Endodermal cell (in vitro differentiated cells): ENCODE measurements around the gene ZC3H18. TPM values are rescaled to one million over a fixed set of nuclear protein-coding genes. Genes with fewer than 3 reads are reported as not detected.

Source experiments
- DNase-seq: peaks from one replicate; pipeline ENCODE4 v3.0.0-alpha.2; 2017
- H3K27ac ChIP-seq: 2 replicates; pipeline ENCODE4 v1.5.1; 2013; ENCODE audit warnings: mild to moderate bottlenecking, low read depth, low read length, moderate library complexity
- H3K27me3 ChIP-seq: 2 replicates; pipeline ENCODE4 v1.6.1; 2013; ENCODE audit warnings: mild to moderate bottlenecking, low read length, moderate library complexity; ENCODE audit not compliant: insufficient read depth, control insufficient read depth, poor library complexity, severe bottlenecking
- H3K36me3 ChIP-seq: 2 replicates; pipeline ENCODE4 v1.7.0; 2013; ENCODE audit warnings: mild to moderate bottlenecking, low read length, moderate library complexity; ENCODE audit not compliant: control insufficient read depth, insufficient read depth
- H3K4me1 ChIP-seq: one replicate; pipeline ENCODE4 v1.7.0; 2013; ENCODE audit warnings: low read length; ENCODE audit not compliant: control insufficient read depth, insufficient read depth
- H3K4me3 ChIP-seq: 2 replicates; pipeline ENCODE4 v1.5.1; 2013; ENCODE audit warnings: mild to moderate bottlenecking, low read length, moderate library complexity
- H3K9ac ChIP-seq: 2 replicates; pipeline ENCODE4 v1.6.1; 2013; ENCODE audit warnings: mild to moderate bottlenecking, low read length, moderate library complexity; ENCODE audit not compliant: poor library complexity, severe bottlenecking; ENCODE audit errors: extremely low read depth
- H3K9me3 ChIP-seq: 2 replicates; pipeline ENCODE4 v1.6.1; 2013; ENCODE audit warnings: mild to moderate bottlenecking, low read length, moderate library complexity; ENCODE audit not compliant: control insufficient read depth
- H3K27ac Mint-ChIP-seq: 2 replicates; pipeline ENCODE4 v1.8.0; 2020; ENCODE audit warnings: mixed read lengths
- H3K27me3 Mint-ChIP-seq: 2 replicates; pipeline ENCODE4 v1.8.0; 2021; ENCODE audit warnings: mild to moderate bottlenecking, mixed read lengths; ENCODE audit not compliant: insufficient read depth
- H3K36me3 Mint-ChIP-seq: 2 replicates; pipeline ENCODE4 v1.8.0; 2020; ENCODE audit warnings: low read depth, mixed read lengths
- H3K4me1 Mint-ChIP-seq: 2 replicates; pipeline ENCODE4 v1.8.0; 2020; ENCODE audit warnings: mixed read lengths
- H3K4me3 Mint-ChIP-seq: 2 replicates; pipeline ENCODE4 v1.8.0; 2020; ENCODE audit warnings: mild to moderate bottlenecking, moderate library complexity, mixed read lengths
- H3K9me3 Mint-ChIP-seq: 2 replicates; pipeline ENCODE4 v1.8.0; 2020; ENCODE audit warnings: mild to moderate bottlenecking, mixed read lengths
- WGBS, 2 experiments: methylation state at CpG; one replicate each; pipeline versions ENCODE4 v1.1.5 to v1.1.7; 2013; ENCODE audit warnings: missing lambda C conversion rate in 2 of 2, mixed read lengths in 1 of 2; ENCODE audit not compliant: insufficient coverage in 1 of 2, insufficient read length in 1 of 2; 5-methylcytosine and 5-hydroxymethylcytosine counted together
- total RNA-seq, 2 donors: library from RNA; stranded (reverse); fragmentation: NEBNext Ultra II Directional in 1 of 2; extraction: Animal tissue kit (Norgen Biotek cat#: 25700) in 1 of 2; gene quantifications; 2 replicates in 1 of 2; 3 replicates in 1 of 2; pipeline ENCODE4 v1.2.1, GENCODE V29; 2021
- TF ChIP-seq, protein P1 (sequence below): fragments of 200-600 bp; sonication (generic); conservative IDR thresholded peaks from 2 replicates; pipeline ENCODE4 v1.5.0; 2021; ENCODE audit warnings: antibody characterized with exemption, mild to moderate bottlenecking

ZC3H18 gene
- total RNA-seq, 2 donors from 2014 or later = 75.4 to 76.6 TPM

DNA sequence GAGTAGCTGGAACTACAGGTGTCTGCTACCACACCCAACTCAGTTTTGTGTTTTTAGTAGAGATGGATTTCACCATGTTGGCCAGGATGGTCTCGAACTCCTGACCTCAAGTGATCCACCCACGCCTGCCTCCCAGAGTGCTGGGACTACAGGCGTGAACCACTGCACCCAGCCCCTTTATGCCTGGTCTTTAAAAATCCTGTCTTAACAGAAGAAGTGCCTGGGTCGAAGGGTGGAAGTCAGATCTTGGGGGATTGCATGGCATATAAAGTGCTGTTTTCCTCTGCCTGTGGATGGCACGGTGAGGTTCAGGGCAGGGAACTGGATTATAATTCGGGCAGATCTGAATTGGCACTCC, 30.3 kb downstream of the ZC3H18 start:
- H3K36me3 Mint-ChIP-seq = peaks cover 63% of the 10 kb centered on the region

DNA sequence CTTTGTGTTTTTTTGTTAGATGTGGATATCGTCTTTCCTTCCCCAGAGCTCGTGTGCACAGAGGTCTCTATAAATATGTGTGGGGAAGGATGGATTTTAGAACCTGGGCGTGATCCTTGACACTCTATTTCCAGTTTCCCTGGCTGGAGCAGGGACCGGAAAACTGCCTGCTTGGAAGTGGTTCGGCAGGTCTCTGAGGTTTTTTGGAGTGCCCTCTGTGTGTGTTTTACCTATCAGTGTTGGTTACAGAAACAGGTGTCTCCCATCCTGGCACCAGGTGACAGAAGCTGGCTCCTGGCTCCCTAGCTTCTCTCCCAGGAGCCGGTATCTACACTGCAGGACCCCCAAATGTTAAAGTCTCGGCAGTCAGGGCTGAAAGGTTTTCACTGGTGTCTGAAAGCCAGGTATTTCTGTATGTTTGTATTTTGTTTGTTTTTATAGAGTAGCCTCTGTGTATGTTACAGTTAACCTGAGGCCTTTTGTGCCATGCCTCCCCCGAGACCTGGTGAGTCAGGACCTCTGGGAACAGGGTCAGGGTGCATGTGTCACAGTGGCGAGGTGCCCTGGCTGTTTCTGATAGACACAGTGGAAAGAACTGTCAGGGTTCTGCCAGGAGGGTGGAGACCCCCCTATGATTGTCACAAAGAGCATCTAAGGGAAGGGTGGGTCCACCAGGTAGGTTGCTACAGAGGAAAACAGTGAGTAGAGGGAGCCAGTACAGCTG, 31.3 kb downstream of the ZC3H18 start:
- Mint-ChIP-seq H3K4me3 (no peak overlapping the region), H3K9me3 (no peaks in the 10 kb centered on the region), H3K27ac (peak overlapping the region; percentile 48), H3K4me1 (no peaks in the 10 kb centered on the region), H3K27me3 (no peaks in the 10 kb centered on the region), H3K36me3 (peaks cover 64% of the 10 kb centered on the region)
- Histone ChIP-seq H3K9ac (no peak overlapping the region), H3K4me3 (no peak overlapping the region), H3K9me3 (no peaks in the 10 kb centered on the region), H3K36me3 (peaks cover 80% of the 10 kb centered on the region), H3K4me1 (no peaks in the 10 kb centered on the region), H3K27ac (no peak overlapping the region), H3K27me3 (no peaks in the 10 kb centered on the region)
- WGBS, 2 experiments = 94 to 100% methylated on average over 1 to 9 of the region's 9 CpGs
- DNase-seq = no peak
- TF ChIP-seq, protein P1, sequence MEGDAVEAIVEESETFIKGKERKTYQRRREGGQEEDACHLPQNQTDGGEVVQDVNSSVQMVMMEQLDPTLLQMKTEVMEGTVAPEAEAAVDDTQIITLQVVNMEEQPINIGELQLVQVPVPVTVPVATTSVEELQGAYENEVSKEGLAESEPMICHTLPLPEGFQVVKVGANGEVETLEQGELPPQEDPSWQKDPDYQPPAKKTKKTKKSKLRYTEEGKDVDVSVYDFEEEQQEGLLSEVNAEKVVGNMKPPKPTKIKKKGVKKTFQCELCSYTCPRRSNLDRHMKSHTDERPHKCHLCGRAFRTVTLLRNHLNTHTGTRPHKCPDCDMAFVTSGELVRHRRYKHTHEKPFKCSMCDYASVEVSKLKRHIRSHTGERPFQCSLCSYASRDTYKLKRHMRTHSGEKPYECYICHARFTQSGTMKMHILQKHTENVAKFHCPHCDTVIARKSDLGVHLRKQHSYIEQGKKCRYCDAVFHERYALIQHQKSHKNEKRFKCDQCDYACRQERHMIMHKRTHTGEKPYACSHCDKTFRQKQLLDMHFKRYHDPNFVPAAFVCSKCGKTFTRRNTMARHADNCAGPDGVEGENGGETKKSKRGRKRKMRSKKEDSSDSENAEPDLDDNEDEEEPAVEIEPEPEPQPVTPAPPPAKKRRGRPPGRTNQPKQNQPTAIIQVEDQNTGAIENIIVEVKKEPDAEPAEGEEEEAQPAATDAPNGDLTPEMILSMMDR = no peak

More for the DNA sequence above, 30.3 kb downstream of the ZC3H18 start:
- Histone ChIP-seq H3K4me1 (no peaks in the 10 kb centered on the region), H3K4me3 (no peak overlapping the region), H3K36me3 (peaks cover 81% of the 10 kb centered on the region), H3K27me3 (no peaks in the 10 kb centered on the region), H3K9ac (no peak overlapping the region), H3K27ac (no peak overlapping the region), H3K9me3 (no peaks in the 10 kb centered on the region)
- no peaks in the 10 kb centered on the region for H3K4me1 Mint-ChIP-seq
- no peak overlapping the region for H3K27ac Mint-ChIP-seq
- DNase-seq = no peak
- H3K9me3 Mint-ChIP-seq = no peaks in the 10 kb centered on the region
- H3K4me3 Mint-ChIP-seq = no peak overlapping the region
- TF ChIP-seq, protein P1 = no peak
- no peaks in the 10 kb centered on the region for H3K27me3 Mint-ChIP-seq
- 92 to 96% methylated on average over 5 to 6 of the region's 6 CpGs for WGBS, 2 experiments

DNA sequence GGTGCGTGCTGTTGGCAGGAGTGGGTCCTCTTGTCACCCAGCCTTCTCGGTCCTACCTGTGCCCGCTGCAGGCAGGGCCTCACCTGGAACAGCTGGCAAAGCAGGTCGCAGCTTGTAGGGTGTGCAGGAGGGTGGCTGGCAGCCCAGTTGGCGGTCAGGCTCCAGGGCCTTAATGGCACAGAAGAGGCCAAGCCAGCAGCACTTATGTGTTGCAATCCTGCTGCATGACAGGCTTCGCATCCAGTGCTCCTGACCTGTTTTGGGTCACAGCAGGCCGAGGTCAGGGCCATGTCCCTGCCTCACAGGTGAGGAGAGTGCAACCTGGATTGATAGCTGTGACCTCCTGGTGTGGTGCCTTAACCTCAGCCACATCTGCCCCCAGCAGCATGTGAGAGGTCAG, 31.9 kb downstream of the ZC3H18 start:
- H3K27ac Mint-ChIP-seq = no peak overlapping the region
- 86 to 100% methylated on average over 4 to 7 of the region's 7 CpGs for WGBS, 2 experiments
- Histone ChIP-seq H3K9ac (no peak overlapping the region), H3K4me3 (no peak overlapping the region), H3K27me3 (no peaks in the 10 kb centered on the region), H3K9me3 (no peaks in the 10 kb centered on the region), H3K36me3 (peaks cover 79% of the 10 kb centered on the region), H3K4me1 (no peaks in the 10 kb centered on the region), H3K27ac (no peak overlapping the region)
- no peaks in the 10 kb centered on the region for H3K9me3 Mint-ChIP-seq
- no peaks in the 10 kb centered on the region for H3K27me3 Mint-ChIP-seq
- no peak for DNase-seq
- TF ChIP-seq, protein P1 = no peak
- no peak overlapping the region for H3K4me3 Mint-ChIP-seq
- no peaks in the 10 kb centered on the region for H3K4me1 Mint-ChIP-seq
- peaks cover 64% of the 10 kb centered on the region for H3K36me3 Mint-ChIP-seq
